ENCODE results near the gene LMBR1L.

- TF ChIP-seq USF2 (IDR thresholded peaks at IDR 0.05; ENCODE audit: borderline replicate concordance, low read depth, low read length) (no peak), EZH2 (IDR thresholded peaks at IDR 0.05; ENCODE audit: borderline replicate concordance, control insufficient read depth, low read depth, low read length) (no peak), POLR2AphosphoS5 (IDR thresholded peaks at IDR 0.05; ENCODE audit: low read length) (no peak), CTCF (IDR thresholded peaks at IDR 0.05 in 2 of 3, conservative IDR thresholded peaks at IDR 0.05 in 1 of 3; ENCODE audit: control insufficient read depth in 2 of 3, extremely low read depth in 1 of 3, insufficient read depth in 1 of 3, low read depth in 3 of 3, low read length in 3 of 3) (no peak), ELK1 (IDR thresholded peaks at IDR 0.05; ENCODE audit: low read depth, low read length) (no peak), HDAC2 (IDR thresholded peaks at IDR 0.05) (no peak), SMARCA5 (IDR thresholded peaks at IDR 0.05) (no peak)
These were observed 559 bp upstream of the LMBR1L start for GRCh38 chr12:49111206-49111605.

Data from GM12878 (cell line).